HG02759 (cell line): Measurements from ENCODE around the gene ZNF630.
"Not testable (repeated sequence)": the region's sequence is repeated elsewhere in the genome, so short reads cannot be mapped to it uniquely, and the experiment has no call there.

Experiments used
- ATAC-seq: cut with Tn5 transposase; IDR thresholded peaks from one replicate; pipeline ENCODE4 v1.9.1; 2021; ENCODE audit warnings: mild to moderate bottlenecking, moderate library complexity; ENCODE audit not compliant: unreplicated experiment

ZNF630 gene

DNA sequence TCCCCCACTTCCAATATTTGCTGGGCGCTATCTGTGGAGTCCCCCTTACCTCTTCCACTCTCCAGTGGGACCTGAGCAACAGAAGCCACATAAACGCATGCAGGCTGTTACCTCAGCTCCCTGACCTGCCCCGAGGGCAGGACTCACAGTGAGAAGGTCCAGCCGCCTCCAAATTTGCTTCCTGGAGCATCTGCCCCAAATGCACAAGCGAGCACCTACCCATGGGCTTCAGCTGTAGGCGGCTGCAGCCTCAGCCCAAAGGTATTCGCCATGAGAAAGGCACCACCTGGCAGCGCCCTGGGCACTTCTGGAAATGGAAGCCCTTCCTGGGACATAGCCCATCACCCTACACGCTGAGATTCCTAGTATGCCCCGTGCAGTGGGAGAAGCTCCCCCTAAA is 41.2 kb downstream of the ZNF630 start:
- no peak for ATAC-seq

DNA sequence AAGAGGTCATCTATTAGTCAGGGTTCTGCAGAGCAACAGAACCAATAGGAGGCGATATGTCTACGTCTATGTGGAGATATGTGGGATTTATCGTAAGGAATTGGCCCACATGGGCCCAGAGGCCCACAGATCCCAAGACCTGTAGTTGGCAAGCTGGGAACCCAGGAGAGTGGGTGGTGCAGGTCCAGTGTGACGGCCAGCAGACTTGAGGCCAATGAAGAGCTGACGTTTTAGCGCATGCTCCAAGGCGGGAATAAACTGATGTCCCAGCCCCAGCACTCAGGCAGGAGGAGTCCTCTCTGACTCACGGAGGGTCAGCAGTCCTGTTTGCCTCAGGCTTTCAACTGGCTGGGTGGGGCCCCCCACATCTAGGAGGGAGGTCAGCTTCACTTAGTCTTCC is 43.3 kb downstream of the ZNF630 start:
- ATAC-seq: no peak

DNA sequence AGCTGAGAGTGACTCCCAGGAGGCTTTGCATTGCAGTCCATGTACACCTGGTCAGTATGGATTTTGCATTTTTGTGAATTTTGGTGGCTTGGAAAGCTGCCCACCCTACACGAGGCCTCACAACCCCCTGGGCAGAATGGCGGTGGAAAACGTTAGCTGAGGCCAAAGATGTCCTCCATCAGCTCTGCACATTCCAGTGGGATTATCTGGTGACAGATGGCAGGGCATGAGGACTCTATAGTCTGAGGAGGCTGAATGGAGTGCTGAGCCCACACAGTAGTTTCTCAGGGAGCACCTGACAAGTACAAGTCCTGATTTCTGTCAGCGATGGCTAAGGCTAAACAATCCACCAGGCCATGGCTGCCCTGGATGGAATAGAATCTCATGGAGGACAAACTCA is 43.9 kb downstream of the ZNF630 start:
- not testable (repeated sequence) for ATAC-seq

DNA sequence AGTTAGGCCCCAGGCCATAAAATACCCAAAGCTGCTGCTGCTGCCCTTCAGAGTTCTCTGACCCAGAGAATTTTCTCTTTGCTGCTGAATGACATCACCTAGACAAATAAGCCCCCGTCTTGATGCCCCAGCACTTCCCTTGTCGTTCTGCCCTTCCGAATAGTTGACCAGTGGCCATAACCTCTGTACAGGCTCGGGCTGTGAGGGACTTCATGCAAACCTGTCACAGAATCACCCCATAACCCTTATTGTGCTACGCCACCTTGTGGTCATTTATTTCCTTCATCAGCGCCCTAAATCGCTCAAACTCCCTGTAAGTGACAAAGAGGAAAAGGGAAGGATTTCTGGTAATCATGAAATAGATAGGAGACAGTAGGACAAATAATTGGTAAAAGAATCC is 45.9 kb downstream of the ZNF630 start:
- ATAC-seq: no peak

DNA sequence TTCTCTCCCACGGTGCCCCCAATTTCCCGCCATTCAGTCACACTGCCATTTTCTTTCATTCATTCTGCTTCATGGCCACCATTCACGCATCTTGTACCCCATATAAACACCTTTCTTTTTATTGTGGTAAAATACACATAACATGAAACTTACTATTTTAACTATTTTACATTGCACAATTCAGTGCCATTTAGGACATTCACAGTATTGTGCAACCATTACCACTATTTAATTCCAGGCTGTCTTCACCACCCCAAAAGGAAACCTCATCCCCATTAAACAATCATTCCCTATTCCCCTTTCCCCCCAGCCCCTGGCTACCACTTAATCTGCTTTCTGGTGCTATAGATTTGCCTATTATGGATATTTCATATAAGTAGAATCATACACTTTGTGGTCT is 48.7 kb downstream of the ZNF630 start:
- no peak for ATAC-seq

DNA sequence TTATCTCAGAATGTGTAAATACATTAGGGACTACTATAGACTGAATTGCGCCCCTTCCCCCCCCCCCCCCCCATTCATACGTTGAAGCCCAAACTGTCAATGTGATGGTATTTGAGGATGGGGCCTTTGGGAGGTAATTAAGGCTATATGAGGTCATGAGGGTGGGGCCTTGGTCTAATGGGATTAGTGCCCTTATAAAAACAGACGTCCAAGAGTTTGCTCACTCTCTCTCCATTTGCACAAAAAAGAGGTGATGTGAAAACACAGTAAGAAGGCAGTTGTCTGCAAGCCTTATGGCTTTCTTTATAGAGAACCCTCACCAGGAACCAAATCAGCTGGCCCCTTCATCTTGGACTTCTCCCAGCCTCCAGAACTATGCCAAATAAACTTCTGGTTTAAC is 49.3 kb downstream of the ZNF630 start:
- no peak for ATAC-seq

DNA sequence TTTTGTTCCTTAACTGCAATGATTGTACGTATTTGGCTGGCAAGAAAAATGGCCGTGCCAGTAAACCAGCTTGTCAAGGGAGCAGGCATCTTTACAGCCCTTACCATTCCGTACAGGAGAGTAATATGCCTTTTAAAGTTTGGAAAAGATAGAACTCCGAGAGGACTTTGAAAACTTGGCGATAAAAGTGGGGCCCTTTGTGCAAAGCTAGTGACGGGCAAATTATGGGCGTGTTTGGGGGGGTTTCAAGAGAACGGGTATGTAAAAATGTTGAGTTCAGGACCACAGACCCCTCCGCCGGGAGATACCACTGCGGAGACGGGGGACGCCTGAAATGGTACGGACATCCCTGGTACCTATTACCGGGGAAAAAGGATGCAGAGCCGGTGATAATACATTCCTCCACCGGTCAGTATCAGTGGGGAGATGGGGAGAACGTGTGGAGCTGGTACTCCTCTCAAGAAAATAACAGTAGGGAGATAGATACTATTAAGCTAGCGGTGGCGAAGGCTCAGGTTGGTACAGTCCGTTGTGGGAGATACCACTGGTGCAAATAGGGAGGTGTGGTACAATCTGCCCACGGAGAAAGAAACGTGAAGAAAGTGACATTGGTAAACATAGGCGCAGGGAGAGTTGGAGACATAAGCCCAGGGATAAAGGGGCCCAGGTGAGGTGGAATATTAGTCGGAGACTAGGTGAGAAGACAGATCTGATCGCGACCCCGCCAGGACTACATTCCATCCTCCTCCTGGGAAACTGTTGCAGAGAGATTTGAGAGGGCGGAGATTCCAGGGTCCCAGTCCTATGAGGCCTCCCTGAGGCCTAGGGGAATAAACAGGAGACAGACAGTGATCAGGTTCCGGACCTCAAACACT is 50.2 kb downstream of the ZNF630 start:
- ATAC-seq: peak; percentile 75

DNA sequence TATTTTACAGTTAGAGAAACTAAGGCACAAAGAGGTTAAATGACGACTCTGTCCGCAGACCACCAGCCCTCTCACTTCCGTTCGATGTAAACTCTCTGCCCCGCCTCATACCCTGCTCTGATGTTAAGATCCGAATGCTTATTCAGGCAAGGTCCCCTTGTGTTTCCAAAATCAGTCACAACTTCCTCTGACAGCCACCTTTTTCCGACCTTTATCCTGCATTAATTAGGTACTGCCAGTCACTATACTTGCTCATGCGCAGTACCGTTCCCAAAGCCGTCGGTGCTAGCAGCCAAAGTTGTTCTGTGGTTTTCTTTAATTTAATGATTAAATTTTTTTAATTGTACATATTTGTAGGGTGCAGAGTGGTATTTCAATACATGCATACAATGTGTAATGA is 51.0 kb downstream of the ZNF630 start:
- not testable (repeated sequence) for ATAC-seq

DNA sequence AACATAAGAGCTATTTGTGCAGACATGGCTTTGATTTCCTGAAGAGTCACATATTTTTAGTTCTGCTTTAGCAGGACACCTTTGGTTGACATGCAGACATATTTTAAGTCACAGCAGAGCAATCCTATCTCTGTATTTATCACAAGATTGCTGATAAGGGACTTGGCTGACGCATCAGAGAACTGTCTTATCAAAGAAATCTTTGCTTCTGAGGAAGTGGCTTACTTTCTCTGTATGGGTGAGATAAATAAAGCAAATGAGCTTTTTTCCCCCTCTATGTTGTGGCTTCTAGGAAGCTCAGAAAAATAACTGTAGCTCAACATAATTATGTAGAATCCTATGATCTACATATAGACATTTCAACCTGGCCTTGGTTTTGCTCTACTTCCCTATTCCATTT is 51.5 kb downstream of the ZNF630 start:
- ATAC-seq: not testable (repeated sequence)

DNA sequence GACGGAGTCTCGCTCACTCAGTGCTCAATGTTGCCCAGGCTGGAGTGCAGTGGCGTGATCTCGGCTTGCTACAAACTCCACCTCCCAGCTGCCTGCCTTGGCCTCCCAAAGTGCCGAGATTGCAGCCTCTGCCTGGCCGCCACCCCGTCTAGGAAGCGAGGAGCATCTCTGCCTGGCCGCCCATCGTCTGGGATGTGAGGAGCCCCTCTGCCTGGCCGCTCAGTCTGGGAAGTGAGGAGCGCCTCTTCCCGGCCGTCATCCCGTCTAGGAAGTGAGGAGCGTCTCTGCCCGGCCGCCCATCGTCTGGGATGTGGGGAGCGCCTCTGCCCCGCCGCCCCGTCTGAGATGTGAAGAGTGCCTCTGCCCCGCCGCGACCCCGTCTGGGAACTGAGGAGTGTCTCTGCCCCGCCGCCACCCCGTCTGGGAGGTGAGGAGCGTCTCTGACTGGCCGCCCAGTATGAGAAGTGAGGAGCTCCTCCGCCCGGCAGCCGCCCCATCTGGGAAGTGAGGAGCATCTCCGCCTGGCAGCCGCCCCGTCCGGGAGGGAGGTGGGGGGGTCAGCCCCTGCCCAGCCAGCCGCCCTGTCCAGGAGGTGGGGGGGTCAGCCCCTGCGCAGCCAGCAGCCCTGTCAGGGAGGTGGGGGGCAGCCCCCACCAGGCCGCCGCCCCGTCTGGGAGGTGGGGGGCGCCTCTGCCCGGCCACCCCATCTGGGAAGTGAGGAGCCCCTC is 54.7 kb downstream of the ZNF630 start:
- not testable (repeated sequence) for ATAC-seq

DNA sequence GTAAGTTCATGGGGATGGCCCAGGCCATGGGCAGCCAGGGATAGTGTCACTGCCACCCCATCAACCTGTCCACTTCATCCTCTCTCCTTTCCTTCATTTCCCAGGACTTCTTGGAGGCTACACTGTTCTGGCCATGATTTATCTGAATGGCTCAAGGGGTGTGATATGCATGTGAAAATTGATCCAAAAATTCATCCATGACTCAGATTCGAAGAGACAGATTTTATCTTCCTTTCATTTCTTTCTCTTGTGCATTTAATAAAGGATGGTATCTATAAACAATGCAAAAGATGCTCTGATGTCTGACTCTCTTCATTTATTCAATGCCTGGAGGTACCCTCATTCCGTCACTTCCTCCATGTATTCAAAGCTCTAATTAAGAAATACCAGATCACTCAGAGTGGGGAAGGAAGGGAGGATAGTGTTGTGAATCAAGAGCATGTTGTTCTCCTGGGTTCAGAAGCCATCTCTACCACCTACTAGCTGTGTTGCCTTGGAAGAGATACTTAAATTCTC is 61.9 kb downstream of the ZNF630 start:
- ATAC-seq: not testable (repeated sequence)
